ENCODE measurements around the gene PBX1.

The PBX1 gene

GRCh38 chr1:164858096-164858632, 299.2 kb downstream of the PBX1 start:
- no peak overlapping the region for H3K27ac ChIP-seq
- no peak overlapping the region for H3K4me3 ChIP-seq

DNA sequence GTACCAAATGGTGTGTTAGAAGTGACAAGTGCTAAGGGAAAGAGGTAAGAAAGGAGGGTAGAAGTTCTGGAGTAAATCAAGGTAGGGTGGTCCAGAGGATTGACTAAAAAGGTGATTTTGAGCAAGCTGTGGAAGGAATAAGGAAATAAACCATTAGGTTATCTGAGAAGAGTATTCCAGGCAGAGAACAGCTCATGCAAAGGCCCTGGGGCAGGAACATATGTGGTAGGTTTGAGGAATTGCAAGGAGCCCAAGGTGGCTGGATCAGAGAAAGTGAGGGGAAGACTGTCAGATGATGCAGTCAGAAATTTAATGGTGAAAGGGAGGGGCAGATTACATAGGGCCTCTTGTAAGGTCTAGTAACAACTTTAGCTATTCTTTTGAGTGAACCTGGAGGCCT, 302.6 kb downstream of the PBX1 start:
- Histone ChIP-seq H3K27ac (no peak overlapping the region), H3K4me3 (no peak overlapping the region)

DNA sequence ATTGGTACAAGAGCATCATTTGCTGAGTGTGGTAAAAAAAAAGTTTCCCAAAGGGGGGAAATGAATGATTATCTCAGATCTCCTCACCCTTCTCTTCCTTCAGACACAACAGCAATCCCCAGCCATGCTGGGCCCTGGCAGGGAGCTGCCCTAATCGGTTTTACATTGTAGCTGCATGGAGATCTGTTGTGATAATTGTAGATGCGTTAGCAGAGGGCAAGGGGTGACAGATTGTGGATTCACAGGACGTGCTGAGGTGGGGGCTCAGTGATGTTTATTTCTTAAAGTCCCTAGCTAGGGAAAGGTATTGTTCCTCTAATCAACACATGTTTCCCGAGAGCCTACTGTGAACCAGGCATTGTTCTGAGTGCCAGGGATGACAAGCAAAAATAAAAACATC, 304.1 kb downstream of the PBX1 start:
- Histone ChIP-seq H3K27ac (no peak overlapping the region), H3K4me3 (no peak overlapping the region)

DNA sequence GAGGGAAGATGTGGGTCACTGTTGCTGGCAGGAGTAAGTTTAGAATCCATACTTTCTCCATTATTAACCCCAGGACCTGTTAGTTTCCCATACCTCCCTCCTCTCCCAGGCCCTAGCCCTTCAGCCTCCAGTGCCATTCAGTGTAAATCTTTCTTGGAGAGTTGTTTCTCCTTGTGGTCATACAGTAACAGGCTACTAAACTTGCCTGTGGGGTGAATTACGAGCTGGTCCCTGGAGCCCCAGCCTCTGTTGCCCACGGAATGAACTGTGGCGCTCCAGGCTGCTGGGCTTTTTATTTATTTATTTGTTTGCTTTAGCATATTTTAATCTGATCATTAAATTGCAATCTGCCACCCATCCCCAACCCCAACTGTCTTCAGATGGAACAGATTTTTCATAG, 305.2 kb downstream of the PBX1 start:
- H3K27ac ChIP-seq = no peak overlapping the region
- H3K4me3 ChIP-seq = no peak overlapping the region

GRCh38 chr1:164865385-164865784, 306.4 kb downstream of the PBX1 start:
- H3K27ac ChIP-seq = no peak overlapping the region
- H3K4me3 ChIP-seq = no peak overlapping the region

GRCh38 chr1:164867590-164867989, 308.6 kb downstream of the PBX1 start:
- Histone ChIP-seq H3K27ac (no peak overlapping the region), H3K4me3 (no peak overlapping the region)

- no peak overlapping the region for H3K27ac ChIP-seq
- no peak overlapping the region for H3K4me3 ChIP-seq
These were observed 310.0 kb downstream of the PBX1 start for GRCh38 chr1:164868990-164869389.

DNA sequence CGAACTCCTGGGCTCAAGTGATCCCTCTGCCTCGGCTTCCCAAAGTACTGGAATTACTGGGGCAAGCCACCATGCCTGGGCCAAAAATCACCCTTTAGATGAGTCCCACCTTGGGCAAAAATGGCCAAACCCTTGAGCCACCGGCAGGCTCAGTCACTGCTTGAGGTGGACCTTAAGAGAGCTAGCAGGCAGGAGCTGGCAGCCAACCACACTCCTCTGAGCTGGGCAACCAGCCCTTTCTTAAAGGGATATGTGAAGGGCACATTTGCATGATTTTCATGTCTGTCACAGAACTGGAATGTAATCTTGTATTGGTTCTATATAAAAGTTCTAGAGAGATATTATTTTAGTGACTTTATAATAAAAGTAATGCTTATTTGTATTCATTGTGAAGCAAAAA, 316.5 kb downstream of the PBX1 start:
- H3K4me3 ChIP-seq = no peak overlapping the region
- no peak overlapping the region for H3K27ac ChIP-seq

DNA sequence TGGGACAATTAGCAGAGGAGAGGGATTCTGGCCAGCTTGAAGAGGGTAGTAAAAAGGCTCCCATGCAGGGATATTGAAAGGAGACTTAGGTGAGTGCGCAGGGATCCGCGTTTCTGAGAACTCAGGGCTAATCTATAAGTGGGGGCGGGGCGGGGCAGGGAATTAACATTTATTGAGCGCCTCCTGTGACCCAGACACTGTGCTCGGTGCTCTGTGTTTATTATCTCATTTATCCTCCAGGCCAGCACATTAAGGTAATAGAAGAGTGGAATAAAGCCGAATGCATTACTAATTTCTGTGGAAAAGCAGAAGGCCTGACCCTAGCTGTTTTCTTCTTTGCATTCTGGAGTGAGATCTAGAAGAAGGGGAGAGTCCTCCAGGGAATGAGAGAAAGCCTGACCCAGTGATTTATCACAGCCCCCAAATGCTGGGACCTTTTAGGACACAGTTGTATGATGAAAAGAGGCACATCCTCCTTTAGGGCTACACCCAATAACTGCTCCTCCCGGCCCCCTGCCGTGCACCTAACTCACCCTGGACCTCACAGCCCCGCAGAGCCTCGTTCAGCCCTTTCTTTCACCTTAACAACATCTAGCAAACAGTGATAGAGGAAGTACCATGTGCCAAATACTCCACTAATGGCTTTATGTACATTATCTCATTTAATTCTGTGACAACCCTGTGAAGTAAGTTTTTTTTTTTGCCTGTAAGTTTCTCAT, 317.6 kb downstream of the PBX1 start:
- Histone ChIP-seq H3K27ac (no peak overlapping the region), H3K4me3 (no peak overlapping the region)

GRCh38 chr1:164880199-164880598, 321.2 kb downstream of the PBX1 start:
- Histone ChIP-seq H3K4me3 (no peak overlapping the region), H3K27ac (no peak overlapping the region)

GRCh38 chr1:164880644-164881043, 321.7 kb downstream of the PBX1 start:
- no peak overlapping the region for H3K4me3 ChIP-seq
- no peak overlapping the region for H3K27ac ChIP-seq

- H3K4me3 ChIP-seq = no peak overlapping the region
- no peak overlapping the region for H3K27ac ChIP-seq
These were observed 326.3 kb downstream of the PBX1 start for GRCh38 chr1:164885311-164885710.

DNA sequence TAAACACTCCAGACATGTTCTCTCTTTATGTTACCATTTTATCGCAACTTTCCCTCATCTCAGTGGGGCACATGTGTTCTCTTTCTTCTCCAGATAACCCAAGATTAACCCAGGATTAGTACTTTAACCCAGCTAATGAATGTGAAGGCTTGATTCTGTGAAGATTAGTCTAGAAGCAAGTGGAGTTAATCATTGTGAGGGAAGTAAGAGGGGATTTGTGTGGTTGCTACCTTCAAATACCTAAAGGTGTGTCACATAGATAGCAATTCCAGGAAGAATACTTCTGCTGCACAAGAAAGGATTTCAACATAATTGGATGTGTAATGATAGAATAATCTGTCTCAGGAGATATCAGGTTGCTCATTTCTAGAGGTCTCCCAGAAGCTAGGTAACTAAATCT, 327.1 kb downstream of the PBX1 start:
- Histone ChIP-seq H3K4me3 (no peak overlapping the region), H3K27ac (no peak overlapping the region)

GRCh38 chr1:164891615-164892014, 332.6 kb downstream of the PBX1 start:
- no peak overlapping the region for H3K27ac ChIP-seq
- H3K4me3 ChIP-seq = no peak overlapping the region

DNA sequence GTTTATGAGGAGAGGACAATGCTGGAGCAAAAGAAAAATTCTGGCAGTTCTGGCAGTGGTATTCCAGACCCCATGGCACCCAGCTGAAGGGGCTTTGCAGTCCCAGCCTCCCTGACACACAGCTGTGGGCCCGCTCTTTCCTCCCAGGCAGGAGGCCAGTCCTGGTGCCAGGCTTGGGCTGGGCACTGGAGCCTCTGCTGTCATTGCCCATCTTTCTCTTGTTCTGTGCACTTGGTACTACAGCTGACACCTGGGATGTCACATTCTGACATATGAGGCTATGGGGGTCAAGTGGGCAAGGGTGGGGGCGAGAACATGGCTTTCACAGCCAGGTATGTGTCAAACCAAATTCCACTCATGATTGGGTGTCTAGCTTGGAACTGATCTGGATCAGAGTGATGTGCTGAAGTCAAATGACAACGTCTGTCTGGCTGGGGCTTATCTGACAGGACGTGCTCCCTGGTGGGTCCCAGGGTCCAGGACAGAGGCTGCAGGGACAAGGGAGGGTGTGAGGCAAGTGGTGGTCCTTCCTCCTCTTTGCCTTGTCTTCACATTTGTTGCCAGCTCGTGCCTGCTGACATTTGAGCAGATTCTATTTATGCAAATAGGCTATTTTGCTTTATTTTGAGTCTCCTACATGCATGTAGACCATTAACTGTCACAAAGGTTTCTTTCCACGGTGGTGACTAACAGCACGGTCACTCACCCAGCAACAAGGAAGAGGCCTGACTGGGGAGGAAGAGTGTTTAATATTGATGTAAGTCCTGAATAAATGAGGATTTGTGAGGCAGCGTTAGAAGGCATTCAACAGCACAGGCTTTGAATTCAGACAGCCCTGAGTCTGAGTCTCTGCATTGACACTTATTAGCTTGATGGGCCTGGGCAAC, 336.3 kb downstream of the PBX1 start:
- Histone ChIP-seq H3K4me3 (no peak overlapping the region), H3K27ac (no peak overlapping the region)

- Histone ChIP-seq H3K27ac (no peak overlapping the region), H3K4me3 (no peak overlapping the region)
These were observed 342.0 kb downstream of the PBX1 start for GRCh38 chr1:164901031-164901430.
